Adrenal gland (tissue), 5 donors: ENCODE results near the gene CAPN5.

Experiments used
- CTCF ChIP-seq, 6 experiments: fragments of 450-650 bp in 4 of 6; fragments of 200-600 bp in 2 of 6; sonication (generic) in 1 of 6; IDR thresholded peaks; 1 replicate in 5 of 6; 2 replicates in 1 of 6; pipeline versions ENCODE4 v1.5.1 to v1.8.0; 2016 to 2021; ENCODE audit warnings: antibody characterized with exemption in 6 of 6, mild to moderate bottlenecking in 2 of 6, moderate library complexity in 1 of 6
- POLR2A ChIP-seq, 2 donors: fragments of 450-650 bp; IDR thresholded peaks; one replicate each; pipeline ENCODE4 v1.6.1; 2017; ENCODE audit warnings: antibody characterized with exemption in 2 of 2, mild to moderate bottlenecking in 2 of 2, moderate library complexity in 1 of 2
- donor health status: DM: no; HTN: no; CAD: no.

DNA sequence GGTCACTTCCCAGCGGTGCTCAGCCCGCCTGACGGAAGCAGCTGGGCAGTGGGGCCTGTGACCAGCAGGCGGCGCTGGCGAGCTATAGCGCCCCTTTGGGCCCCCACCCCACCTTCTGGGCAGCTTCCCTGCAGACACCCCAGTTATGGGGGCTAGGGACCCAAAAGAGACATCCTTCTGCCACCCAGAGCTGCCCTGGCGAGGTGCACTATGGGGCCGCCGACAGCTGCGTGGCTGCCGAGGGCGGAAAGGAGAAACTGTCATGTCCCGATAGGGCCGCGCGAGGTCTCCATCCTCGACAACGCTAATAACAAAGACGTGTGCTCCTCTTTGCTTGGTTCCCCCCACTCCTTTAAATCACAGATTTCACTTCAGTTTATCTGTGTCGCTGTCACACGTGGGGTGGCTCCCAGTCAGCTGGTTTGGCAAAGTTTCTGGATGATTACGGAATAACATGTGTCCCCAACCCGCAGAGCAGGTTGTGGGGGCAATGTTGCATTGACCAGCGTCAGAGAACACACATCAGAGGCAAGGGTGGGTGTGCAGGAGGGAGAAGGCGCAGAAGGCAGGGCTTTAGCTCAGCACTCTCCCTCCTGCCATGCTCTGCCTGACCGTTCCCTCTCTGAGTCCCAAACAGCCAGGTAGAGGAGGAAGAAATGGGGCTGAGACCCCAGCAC is 60.6 kb downstream of the CAPN5 start:
- TF ChIP-seq CTCF (IDR thresholded peaks at IDR 0.05) = peak; percentile 97 to 100 (median 100)
- no peak for TF ChIP-seq POLR2A (IDR thresholded peaks at IDR 0.05)
